Activated CD4-positive, alpha-beta T cell treated with anti-CD3 and anti-CD28 coated beads, Interleukin-2, amount 50 U/mL, for 4 hours (primary cell): Measurements from ENCODE around the gene RAB11FIP4.

Experiments used
- DNase-seq, 2 experiments: peaks; one replicate each; pipeline ENCODE4 v3.0.0-alpha.2; 2020

Gene RAB11FIP4

DNA sequence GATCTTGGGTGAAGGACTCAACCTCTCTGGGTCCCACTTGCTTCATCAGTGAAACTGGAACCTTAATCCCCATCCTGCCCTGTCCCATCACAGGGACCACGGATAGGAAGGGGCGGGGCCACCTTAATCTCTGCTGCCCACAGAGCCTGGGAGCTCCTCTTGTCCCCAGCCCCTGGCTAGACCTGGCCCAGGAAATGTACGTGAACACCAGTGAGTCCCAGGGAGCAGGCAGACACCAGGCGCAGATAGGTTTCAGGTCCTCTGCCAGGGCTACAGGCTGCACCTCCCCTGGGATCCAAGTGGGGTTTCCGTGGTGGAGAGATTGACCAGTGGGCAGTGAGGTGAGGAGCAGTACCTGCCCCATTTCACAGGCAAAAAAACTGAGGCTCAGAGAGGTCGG lies 21.0 kb downstream of the RAB11FIP4 start:
- DNase-seq: no peak

DNA sequence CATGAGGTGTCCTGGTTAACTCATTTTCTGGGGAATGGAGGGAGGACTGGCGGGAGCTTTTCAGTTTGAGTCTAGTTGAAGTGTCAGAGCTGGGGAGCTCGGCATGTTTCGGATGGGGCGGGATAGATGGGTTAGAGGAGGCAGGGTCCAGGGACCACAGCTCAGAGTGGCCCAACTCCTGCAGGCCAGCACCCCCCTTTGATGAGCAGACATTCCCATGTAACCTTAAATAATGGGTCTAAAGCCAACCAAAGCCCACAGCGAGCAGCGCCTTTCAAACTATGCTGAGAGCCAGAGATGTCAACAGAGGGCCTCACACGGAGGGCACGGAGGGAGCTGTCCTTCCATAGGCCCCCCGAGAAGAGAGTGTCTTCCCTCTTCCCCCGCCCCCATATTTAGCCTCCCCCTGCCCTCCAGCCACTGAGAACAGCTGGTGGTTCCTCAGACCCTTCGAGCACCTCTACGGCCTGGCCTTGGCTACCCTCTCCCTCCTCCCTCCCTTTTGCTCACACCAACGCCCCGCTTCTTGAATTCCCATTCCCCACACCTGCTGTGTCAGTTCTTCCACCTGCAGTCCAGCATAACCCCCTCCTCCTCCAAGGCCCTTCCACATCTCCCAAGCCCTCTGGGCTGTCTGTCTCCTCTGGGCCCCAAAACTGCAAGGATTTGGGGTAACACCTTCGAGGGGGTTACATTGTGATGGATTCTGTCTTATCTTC lies 21.8 kb downstream of the RAB11FIP4 start:
- DNase-seq: no peak

- no peak for DNase-seq
Observed at GRCh38 chr17:31413874-31414549, 22.5 kb downstream of the RAB11FIP4 start.

- DNase-seq: no peak
Observed at GRCh38 chr17:31414550-31414918, 23.1 kb downstream of the RAB11FIP4 start.

DNA sequence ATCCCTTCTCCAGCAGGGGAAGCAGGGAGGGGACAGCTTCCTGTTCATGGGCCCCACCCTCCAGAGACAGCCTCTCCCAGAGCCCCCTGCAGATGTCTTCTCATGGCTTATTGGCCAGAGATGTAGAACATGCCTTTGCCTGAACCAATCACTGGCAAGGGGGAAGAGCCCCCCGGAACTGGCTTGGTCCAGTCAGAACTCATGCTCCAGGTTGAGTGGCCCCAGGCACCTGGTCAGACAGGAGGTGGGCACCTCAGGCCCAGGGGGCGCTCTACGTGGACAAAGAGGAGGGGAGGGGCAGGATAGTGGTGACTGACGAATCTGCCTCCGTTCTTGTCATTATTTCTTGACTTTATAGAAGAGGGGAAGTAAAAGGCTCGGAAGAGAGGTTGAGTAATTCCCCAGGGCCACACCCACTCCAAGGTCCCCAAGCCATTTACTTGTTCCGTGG lies 23.6 kb downstream of the RAB11FIP4 start:
- no peak for DNase-seq

- no peak for DNase-seq
Observed at GRCh38 chr17:31415640-31416502, 24.4 kb downstream of the RAB11FIP4 start.

DNA sequence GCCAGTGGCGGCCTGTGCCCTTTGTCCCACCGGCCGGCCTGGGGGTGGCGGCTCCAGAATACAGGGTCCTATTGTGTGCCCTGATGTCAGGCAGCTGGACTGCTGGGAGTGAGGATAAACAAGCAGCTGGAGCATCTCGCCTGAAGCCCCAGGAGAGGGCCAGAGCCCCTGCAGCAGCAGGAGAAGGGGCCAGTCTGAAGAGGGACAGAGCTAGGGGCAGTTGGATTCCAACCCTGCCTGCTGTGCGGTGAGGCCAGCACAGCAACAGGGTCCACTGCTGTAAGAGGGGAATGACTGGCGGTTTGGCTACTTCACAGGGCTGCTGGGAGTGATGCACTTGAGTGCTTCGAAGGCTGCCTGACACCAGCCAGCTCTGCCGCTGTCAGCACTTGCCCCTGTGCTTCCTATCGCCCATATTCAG lies 25.0 kb downstream of the RAB11FIP4 start:
- no peak for DNase-seq

DNA sequence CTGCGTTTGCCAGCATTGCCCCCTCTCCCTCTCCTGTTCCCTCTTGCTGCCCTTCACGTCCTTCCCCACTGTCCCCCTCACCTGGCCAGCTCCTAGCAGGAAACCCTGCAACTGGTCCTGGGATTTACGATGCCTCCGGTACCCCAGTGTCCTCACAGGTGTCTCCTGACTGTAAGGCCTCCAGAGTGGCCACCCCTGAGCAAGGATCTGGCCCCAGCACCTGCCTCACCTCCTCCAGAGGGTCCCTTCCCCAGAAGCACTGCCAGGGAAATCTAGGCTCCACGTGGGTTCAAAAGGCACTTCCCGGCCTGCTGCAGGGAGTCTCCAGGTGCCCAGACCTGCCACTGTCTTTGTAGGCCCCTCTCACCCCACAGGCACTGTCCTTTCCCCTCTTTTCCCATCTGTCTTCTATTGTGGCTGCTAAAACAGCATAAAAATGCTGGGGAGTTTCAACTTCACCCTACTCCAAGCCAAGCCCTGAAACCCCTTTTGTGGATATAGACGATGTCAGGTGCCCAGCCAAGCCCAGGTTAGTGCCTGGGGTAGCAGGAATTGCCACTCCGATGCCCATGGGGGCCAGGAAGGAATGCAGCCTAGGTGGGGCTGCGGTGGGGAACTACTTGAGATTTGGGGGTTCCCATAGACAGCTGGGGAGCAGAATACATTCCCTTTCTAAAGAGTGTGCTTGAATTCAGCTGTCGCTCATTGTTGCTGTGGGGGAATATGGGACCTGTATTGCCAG lies 25.7 kb downstream of the RAB11FIP4 start:
- no peak for DNase-seq

- DNase-seq: no peak
Observed at GRCh38 chr17:31418773-31419350, 27.4 kb downstream of the RAB11FIP4 start.

GRCh38 chr17:31422443-31422842 lies 31.0 kb downstream of the RAB11FIP4 start:
- DNase-seq: no peak

DNA sequence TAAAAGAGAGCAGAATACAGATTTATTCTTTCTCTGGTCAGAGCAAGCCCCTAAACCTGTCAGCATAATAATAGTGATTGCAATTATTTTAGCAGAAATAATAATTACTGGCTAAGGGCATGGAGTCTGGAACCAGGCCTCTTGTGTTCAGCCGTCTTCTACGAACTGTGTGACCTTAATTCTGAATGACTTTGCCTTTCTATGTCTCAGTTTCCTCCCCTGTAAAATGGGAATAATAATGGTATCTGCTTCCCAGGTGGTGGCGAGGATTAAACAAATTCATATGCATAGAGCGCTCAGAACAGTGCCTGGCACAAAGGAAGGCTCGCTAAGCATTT lies 33.4 kb downstream of the RAB11FIP4 start:
- DNase-seq: no peak

- DNase-seq: no peak
Observed at GRCh38 chr17:31425282-31426040, 34.0 kb downstream of the RAB11FIP4 start.

DNA sequence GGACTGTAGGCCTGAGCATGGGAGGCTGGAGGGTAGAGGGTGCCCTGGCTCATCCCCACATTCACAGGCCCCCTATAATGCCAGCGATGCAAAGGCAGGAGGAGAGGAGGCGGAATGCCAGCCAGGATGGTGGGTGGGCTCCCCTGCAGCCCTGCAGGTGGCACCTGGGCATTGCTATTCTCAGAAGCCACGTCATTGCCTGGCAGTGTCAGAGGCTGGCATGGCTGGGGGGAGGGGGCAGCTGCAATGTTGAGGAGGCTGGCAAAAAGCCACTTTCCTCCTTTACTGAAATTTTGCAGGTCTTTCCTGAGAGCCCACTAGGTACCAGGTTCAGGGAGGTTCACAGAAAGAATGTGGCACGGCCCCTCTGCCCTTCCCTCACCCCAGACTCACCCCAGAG lies 36.2 kb downstream of the RAB11FIP4 start:
- DNase-seq: no peak

DNA sequence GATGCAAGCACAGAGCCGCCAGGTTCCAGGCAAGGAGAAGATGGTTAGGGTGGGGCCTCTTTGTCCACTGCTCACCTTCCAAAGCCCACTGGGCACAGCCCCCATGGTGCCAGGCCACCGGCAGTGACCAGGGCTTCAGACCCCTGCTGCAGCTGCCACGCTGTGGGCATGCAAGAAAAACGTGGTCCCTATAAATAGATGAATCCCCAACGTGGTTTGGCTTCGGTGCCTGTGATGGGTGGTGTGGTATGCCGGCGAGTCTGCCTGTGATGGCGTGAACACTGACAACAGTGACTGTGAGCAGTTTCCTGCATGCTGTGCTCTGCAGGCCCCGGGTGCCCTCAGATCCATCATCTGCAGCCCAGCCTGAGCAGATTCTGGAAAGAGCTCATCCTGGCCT lies 36.6 kb downstream of the RAB11FIP4 start:
- DNase-seq: no peak

- no peak for DNase-seq
Observed at GRCh38 chr17:31428512-31428911, 37.0 kb downstream of the RAB11FIP4 start.

- no peak for DNase-seq
Observed at GRCh38 chr17:31431098-31431851, 39.8 kb downstream of the RAB11FIP4 start.

GRCh38 chr17:31431852-31432658 lies 40.6 kb downstream of the RAB11FIP4 start:
- no peak for DNase-seq

GRCh38 chr17:31433091-31433790 lies 41.8 kb downstream of the RAB11FIP4 start:
- peak; percentile 4 to 5 for DNase-seq
